HCT116 (cell line): ENCODE results near the gene SETD5.

Source experiments
- CTCF ChIP-seq, 3 experiments: fragments of 200-600 bp in 1 of 3; sonication (generic) in 1 of 3; IDR thresholded peaks in 2 of 3; conservative IDR thresholded peaks in 1 of 3; 2 replicates each; pipeline ENCODE4 v1.5.1; 2012 to 2017; ENCODE audit warnings: low read depth in 2 of 3, low read length in 2 of 3, antibody characterized with exemption in 1 of 3, borderline replicate concordance in 1 of 3, control low read depth in 1 of 3, mild to moderate bottlenecking in 1 of 3, mixed read lengths in 1 of 3, mixed run types in 1 of 3, moderate library complexity in 1 of 3; ENCODE audit not compliant: insufficient read depth in 1 of 3
- RAD21 ChIP-seq: IDR thresholded peaks from 2 replicates; pipeline ENCODE4 v1.6.1; 2012; ENCODE audit warnings: low read depth, mild to moderate bottlenecking
- ZBTB33 ChIP-seq: IDR thresholded peaks from 2 replicates; pipeline ENCODE4 v1.6.1; 2011; ENCODE audit warnings: mild to moderate bottlenecking, low read length, moderate library complexity; ENCODE audit not compliant: insufficient replicate concordance; ENCODE audit errors: extremely low read depth
- ZFX ChIP-seq: fragments of 450-650 bp; IDR thresholded peaks from 2 replicates; pipeline ENCODE4 v1.6.1; 2017

GRCh38 chr3:9480265-9480664, 82.8 kb downstream of the SETD5 start:
- TF ChIP-seq RAD21 (no peak), CTCF (IDR thresholded peaks at IDR 0.05 in 2 of 3, conservative IDR thresholded peaks at IDR 0.05 in 1 of 3; ENCODE audit: borderline replicate concordance in 1 of 3, insufficient read depth in 1 of 3, low read depth in 2 of 3, low read length in 2 of 3) (no peak), ZFX (no peak), ZBTB33 (no peak)
